Astrocyte (in vitro differentiated cells and primary cell): ENCODE measurements around the gene RB1. TPM values are rescaled to one million over a fixed set of nuclear protein-coding genes. Genes with fewer than 3 reads are reported as not detected.

Experiments
- DNase-seq: peaks from one replicate; pipeline ENCODE4 v3.0.0-alpha.2; 2010; ENCODE audit warnings: low read depth
- FAIRE-seq: peaks from 2 replicates; lab custom pipeline; 2011; peaks lifted over from hg19 to GRCh38; lab: Jason Lieb, UNC
- H2AFZ ChIP-seq: 2 replicates; pipeline ENCODE4 v1.6.0; 2012; ENCODE audit warnings: low read depth, low read length, inconsistent platforms
- H3K27ac ChIP-seq: 2 replicates; pipeline ENCODE4 v1.5.1; 2011; ENCODE audit warnings: low read depth, low read length, inconsistent platforms
- H3K27me3 ChIP-seq: 2 replicates; pipeline ENCODE4 v1.6.0; 2011; ENCODE audit warnings: low read length, inconsistent platforms; ENCODE audit not compliant: insufficient read depth
- H3K36me3 ChIP-seq: 2 replicates; pipeline ENCODE4 v1.5.1; 2011; ENCODE audit warnings: low read length, inconsistent platforms; ENCODE audit not compliant: insufficient read depth
- H3K4me1 ChIP-seq: 2 replicates; pipeline ENCODE4 v1.5.1; 2011; ENCODE audit warnings: low read length, inconsistent platforms; ENCODE audit not compliant: insufficient read depth
- H3K4me2 ChIP-seq: 2 replicates; pipeline ENCODE4 v1.6.0; 2012; ENCODE audit warnings: low read length, inconsistent platforms
- H3K4me3 ChIP-seq: 2 replicates; pipeline ENCODE4 v1.5.1; 2011; ENCODE audit warnings: low read depth, mild to moderate bottlenecking, low read length, inconsistent platforms; ENCODE audit not compliant: insufficient read depth
- H3K79me2 ChIP-seq: 2 replicates; pipeline ENCODE4 v1.6.0; 2012; ENCODE audit warnings: mild to moderate bottlenecking, low read length, inconsistent platforms; ENCODE audit not compliant: insufficient read depth
- H3K9ac ChIP-seq: 2 replicates; pipeline ENCODE4 v1.6.0; 2012; ENCODE audit warnings: mild to moderate bottlenecking, low read length, inconsistent platforms
- H3K9me3 ChIP-seq: 2 replicates; pipeline ENCODE4 v1.5.1; 2012; ENCODE audit warnings: low read depth, mild to moderate bottlenecking, low read length, inconsistent platforms; ENCODE audit not compliant: insufficient read depth
- H4K20me1 ChIP-seq: 2 replicates; pipeline ENCODE4 v1.6.0; 2012; ENCODE audit warnings: low read length, inconsistent platforms; ENCODE audit not compliant: insufficient read depth
- H3K27ac Mint-ChIP-seq: one replicate; pipeline ENCODE4 v1.8.0; 2021; ENCODE audit warnings: mild to moderate bottlenecking, mixed read lengths; ENCODE audit not compliant: unreplicated experiment
- H3K27me3 Mint-ChIP-seq: one replicate; pipeline ENCODE4 v1.8.0; 2021; ENCODE audit warnings: low read depth, mixed read lengths; ENCODE audit not compliant: unreplicated experiment
- H3K36me3 Mint-ChIP-seq: one replicate; pipeline ENCODE4 v1.8.0; 2021; ENCODE audit warnings: low read depth, mixed read lengths; ENCODE audit not compliant: unreplicated experiment
- H3K4me1 Mint-ChIP-seq: one replicate; pipeline ENCODE4 v1.8.0; 2021; ENCODE audit warnings: low read depth, mixed read lengths; ENCODE audit not compliant: unreplicated experiment
- H3K4me3 Mint-ChIP-seq: one replicate; pipeline ENCODE4 v1.8.0; 2021; ENCODE audit warnings: mild to moderate bottlenecking, moderate library complexity, mixed read lengths; ENCODE audit not compliant: unreplicated experiment
- H3K9me3 Mint-ChIP-seq: one replicate; pipeline ENCODE4 v1.8.0; 2021; ENCODE audit warnings: mild to moderate bottlenecking, mixed read lengths; ENCODE audit not compliant: unreplicated experiment
- EZH2 ChIP-seq: IDR thresholded peaks from 2 replicates; pipeline ENCODE4 v1.6.1; 2012; ENCODE audit warnings: mild to moderate bottlenecking, low read length, inconsistent platforms; ENCODE audit not compliant: insufficient read depth
- total RNA-seq: library from RNA; stranded (reverse); gene quantifications from 2 replicates; pipeline ENCODE4 v1.2.1, GENCODE V29; 2021
- TF ChIP-seq, protein P1 (sequence below): IDR thresholded peaks from 2 replicates; pipeline ENCODE4 v1.5.1; 2011; ENCODE audit warnings: low read depth, mild to moderate bottlenecking, inconsistent platforms, low read length, moderate library complexity; ENCODE audit not compliant: insufficient read depth

The RB1 gene
- total RNA-seq, 1 donor from 2014 or later: 32.7 TPM

DNA sequence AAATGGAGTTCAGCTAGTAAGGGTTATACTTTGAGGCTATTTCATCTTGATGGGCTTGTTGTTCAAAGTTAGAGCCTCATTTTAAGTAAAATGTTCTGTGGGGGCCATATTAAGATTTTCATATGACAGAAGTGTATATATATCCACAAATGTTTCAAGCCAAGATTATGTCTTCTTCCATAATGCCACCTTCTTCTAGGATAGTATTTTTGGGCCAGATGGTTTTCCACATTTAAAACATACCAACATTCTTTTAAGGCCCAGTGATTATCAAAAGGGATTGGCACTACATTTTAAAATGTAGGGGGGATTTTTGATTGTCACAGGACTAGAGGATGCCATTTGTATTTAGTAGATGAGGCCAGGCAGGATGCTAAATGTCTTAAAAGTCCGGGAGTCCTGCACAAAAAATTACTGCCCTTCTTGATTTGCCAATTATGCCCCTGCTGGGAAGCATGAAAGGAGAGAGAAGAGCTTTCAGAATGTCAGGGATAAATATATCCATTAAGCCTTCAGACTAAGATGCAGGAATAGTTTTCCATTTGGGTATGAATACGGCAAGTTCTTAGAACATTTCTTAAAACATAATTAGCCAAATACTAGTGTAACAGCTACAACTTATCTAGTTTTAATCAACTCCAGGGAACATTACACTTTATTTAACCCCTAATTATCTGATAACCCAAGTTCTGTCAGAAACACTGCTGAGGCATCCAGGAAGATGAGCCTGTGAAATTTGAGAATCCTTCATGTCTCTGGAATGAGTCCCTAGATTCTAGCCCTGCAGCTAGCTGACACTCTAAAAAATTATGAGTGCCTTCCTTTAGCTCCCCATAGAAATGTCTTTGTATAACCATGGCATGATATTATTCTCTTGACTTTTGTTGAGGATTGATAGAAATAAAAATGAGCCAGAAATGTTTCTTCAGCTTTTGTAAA, 36.6 kb upstream of the RB1 start:
- Histone ChIP-seq H3K79me2 (no peaks in the 10 kb centered on the region), H4K20me1 (no peaks in the 10 kb centered on the region), H3K27ac (no peak overlapping the region), H3K4me1 (peaks cover 3% of the 10 kb centered on the region), H3K36me3 (peaks cover 9% of the 10 kb centered on the region), H3K27me3 (no peaks in the 10 kb centered on the region), H3K4me3 (no peak overlapping the region), H3K9me3 (no peaks in the 10 kb centered on the region), H2AFZ (no peak overlapping the region), H3K4me2 (no peak overlapping the region), H3K9ac (no peak overlapping the region)
- DNase-seq (no peak), FAIRE-seq (no peak)
- H3K27ac Mint-ChIP-seq: no peak overlapping the region
- no peak overlapping the region for H3K4me3 Mint-ChIP-seq
- TF ChIP-seq, protein P1, sequence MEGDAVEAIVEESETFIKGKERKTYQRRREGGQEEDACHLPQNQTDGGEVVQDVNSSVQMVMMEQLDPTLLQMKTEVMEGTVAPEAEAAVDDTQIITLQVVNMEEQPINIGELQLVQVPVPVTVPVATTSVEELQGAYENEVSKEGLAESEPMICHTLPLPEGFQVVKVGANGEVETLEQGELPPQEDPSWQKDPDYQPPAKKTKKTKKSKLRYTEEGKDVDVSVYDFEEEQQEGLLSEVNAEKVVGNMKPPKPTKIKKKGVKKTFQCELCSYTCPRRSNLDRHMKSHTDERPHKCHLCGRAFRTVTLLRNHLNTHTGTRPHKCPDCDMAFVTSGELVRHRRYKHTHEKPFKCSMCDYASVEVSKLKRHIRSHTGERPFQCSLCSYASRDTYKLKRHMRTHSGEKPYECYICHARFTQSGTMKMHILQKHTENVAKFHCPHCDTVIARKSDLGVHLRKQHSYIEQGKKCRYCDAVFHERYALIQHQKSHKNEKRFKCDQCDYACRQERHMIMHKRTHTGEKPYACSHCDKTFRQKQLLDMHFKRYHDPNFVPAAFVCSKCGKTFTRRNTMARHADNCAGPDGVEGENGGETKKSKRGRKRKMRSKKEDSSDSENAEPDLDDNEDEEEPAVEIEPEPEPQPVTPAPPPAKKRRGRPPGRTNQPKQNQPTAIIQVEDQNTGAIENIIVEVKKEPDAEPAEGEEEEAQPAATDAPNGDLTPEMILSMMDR: no peak
- no peak for TF ChIP-seq EZH2
- H3K27me3 Mint-ChIP-seq: no peaks in the 10 kb centered on the region
- H3K9me3 Mint-ChIP-seq: no peaks in the 10 kb centered on the region
- H3K4me1 Mint-ChIP-seq: peaks cover 6% of the 10 kb centered on the region
- H3K36me3 Mint-ChIP-seq: peaks cover 6% of the 10 kb centered on the region

DNA sequence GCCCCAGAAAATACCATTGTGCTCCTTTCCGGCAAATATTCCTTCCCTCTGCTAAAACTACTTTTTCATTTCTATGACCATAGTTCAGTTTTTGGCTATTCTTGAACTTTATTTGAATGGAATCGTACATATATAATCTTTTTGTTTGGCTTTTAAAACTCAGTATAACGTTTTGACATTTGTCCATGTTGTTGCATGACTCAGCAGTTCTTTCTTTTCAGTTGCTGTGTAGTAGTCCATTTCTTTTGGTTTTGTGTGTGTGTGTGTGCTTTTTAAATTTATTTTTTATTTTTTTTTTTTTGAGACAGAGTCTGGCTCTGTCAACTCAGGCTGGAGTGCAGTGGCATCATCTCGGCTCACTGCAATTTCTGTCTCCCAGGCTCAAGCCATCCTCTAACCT, 35.5 kb upstream of the RB1 start:
- Mint-ChIP-seq H3K4me1 (peaks cover 4% of the 10 kb centered on the region), H3K27ac (no peak overlapping the region), H3K27me3 (no peaks in the 10 kb centered on the region), H3K36me3 (peaks cover 6% of the 10 kb centered on the region), H3K4me3 (no peak overlapping the region), H3K9me3 (no peaks in the 10 kb centered on the region)
- no peaks in the 10 kb centered on the region for H3K79me2 ChIP-seq
- DNase-seq: no peak
- peaks cover 5% of the 10 kb centered on the region for H3K36me3 ChIP-seq
- H3K9ac ChIP-seq: no peak overlapping the region
- H3K27me3 ChIP-seq: no peaks in the 10 kb centered on the region
- no peak for FAIRE-seq
- H3K27ac ChIP-seq: no peak overlapping the region
- no peaks in the 10 kb centered on the region for H4K20me1 ChIP-seq
- no peak overlapping the region for H2AFZ ChIP-seq
- H3K4me3 ChIP-seq: no peak overlapping the region
- peaks cover 3% of the 10 kb centered on the region for H3K4me1 ChIP-seq
- no peak for TF ChIP-seq EZH2
- TF ChIP-seq, protein P1: no peak
- H3K4me2 ChIP-seq: no peak overlapping the region
- no peaks in the 10 kb centered on the region for H3K9me3 ChIP-seq

DNA sequence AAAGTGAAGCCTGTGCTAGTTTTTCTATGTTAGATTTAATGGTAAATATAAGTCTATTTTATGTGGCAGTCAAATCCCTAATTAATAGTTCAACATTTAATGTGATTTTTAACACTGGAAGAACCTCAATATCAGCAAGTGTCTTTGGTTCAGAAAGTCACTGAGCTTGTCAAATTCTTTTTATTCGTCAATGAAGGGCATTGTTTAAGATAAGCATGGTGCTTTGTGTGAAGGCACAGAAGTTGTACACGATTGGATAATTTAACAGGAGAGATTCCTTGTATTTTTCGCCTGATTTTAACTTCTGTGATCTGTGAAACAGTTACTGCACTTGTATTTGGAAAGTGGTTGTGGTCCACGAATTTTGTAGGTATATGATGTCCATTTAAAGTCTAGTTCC, 30.2 kb upstream of the RB1 start:
- TF ChIP-seq, protein P1: no peak
- no peak for TF ChIP-seq EZH2

More for the DNA sequence above, 30.2 kb upstream of the RB1 start:
- Histone ChIP-seq H2AFZ (no peak overlapping the region), H3K27me3 (no peaks in the 10 kb centered on the region), H3K9me3 (no peaks in the 10 kb centered on the region), H3K36me3 (no peaks in the 10 kb centered on the region), H3K4me2 (no peak overlapping the region), H3K79me2 (no peaks in the 10 kb centered on the region), H3K9ac (no peak overlapping the region), H3K27ac (no peak overlapping the region), H3K4me3 (no peak overlapping the region), H3K4me1 (no peaks in the 10 kb centered on the region), H4K20me1 (no peaks in the 10 kb centered on the region)
- no peak overlapping the region for H3K4me3 Mint-ChIP-seq
- no peak overlapping the region for H3K27ac Mint-ChIP-seq
- H3K36me3 Mint-ChIP-seq: peaks cover 3% of the 10 kb centered on the region
- FAIRE-seq (no peak), DNase-seq (no peak)
- no peaks in the 10 kb centered on the region for H3K4me1 Mint-ChIP-seq
- no peaks in the 10 kb centered on the region for H3K9me3 Mint-ChIP-seq
- H3K27me3 Mint-ChIP-seq: no peaks in the 10 kb centered on the region
